ENCODE measurements around the gene DBI. TPM values are rescaled to one million over a fixed set of nuclear protein-coding genes. Genes with fewer than 3 reads are reported as not detected.
"Not testable (repeated sequence)": the region's sequence is repeated elsewhere in the genome, so short reads cannot be mapped to it uniquely, and the experiment has no call there.

DBI gene
- total RNA-seq, 2 donors from 2014 or later = 90.8 to 131 TPM

DNA sequence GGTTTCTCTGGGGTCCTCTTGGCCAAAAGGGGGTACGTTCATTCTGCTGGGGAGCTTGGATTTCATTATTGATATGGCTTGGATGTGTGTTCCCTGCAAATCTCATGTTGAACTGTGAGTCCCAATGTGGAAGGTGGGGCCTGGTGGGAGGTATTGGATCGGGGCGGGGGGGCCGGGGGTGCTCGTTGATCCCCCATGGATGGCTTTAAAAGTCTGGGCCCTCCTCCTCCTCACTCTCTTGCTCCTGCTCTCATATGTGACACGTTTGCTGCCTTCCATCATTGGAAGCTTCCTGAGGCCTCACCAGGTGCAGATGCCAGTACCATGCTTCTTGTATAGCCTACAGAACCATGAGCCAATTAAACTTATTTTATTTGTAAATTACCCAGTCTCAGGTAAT lies 11.8 kb downstream of the DBI start:
- no peak overlapping the region for H3K27ac Mint-ChIP-seq

DNA sequence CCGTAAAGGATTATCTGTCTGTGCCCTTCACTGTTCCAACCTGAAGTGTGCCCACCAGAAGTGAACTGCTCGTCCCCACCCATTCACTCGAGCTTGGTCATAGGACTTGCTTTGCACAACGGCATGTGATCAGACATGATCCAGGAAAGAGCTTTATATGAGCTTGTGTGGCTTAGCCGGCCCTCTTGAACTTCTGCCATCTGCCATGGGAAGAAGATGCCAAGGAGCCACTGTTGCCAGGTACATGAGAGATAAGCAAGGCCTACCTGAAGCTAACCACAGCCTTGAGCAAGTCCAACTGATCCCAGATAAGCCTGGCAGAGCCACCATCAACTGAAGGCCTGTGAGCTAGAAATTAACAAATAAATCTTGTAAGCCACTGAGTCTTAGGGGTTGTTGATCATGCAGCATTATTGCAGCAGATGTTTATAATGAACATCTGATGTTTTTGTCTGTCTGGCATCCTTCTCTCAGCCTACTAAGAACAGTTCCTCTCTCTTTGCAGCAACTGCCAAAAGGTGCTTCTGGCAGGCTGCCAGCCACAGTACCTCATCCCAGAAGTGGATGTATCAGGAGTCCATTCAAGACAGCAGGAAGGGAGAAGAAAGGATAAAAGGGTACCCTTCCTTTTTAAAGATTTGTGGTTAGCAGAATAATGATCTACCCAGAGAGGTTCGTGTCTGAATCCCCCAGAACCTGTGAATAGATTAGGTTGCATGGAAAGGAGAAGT lies 16.8 kb downstream of the DBI start:
- peaks cover 0 to 4% of the 10 kb centered on the region in 2 donors for H3K9me3 Mint-ChIP-seq
- H3K27ac Mint-ChIP-seq = no peak overlapping the region
- ATAC-seq (no peak), DNase-seq (ENCODE audit: low spot score in 2 of 2) (no peak)
- peaks cover 4% of the 10 kb centered on the region in 2 donors for H3K36me3 Mint-ChIP-seq

More for the DNA sequence above, 11.8 kb downstream of the DBI start:
- Mint-ChIP-seq H3K36me3 (peaks cover 12 to 15% of the 10 kb centered on the region in 2 donors), H3K9me3 (no peaks in the 10 kb centered on the region)
- no peak for DNase-seq (ENCODE audit: low spot score in 2 of 2)
- ATAC-seq = no peak

- DNase-seq (ENCODE audit: low spot score in 2 of 2) (no peak), ATAC-seq (no peak)
- Mint-ChIP-seq H3K36me3 (peaks cover 4% of the 10 kb centered on the region in 2 donors), H3K27ac (no peak overlapping the region), H3K9me3 (peaks cover 0 to 4% of the 10 kb centered on the region in 2 donors)
Observed at GRCh38 chr2:119384971-119385370, 18.2 kb downstream of the DBI start.

GRCh38 chr2:119385466-119385865 lies 18.7 kb downstream of the DBI start:
- no peak for DNase-seq (ENCODE audit: low spot score in 2 of 2)
- no peak overlapping the region for H3K27ac Mint-ChIP-seq
- ATAC-seq = no peak
- H3K36me3 Mint-ChIP-seq = peaks cover 4% of the 10 kb centered on the region in 2 donors
- peaks cover 0 to 4% of the 10 kb centered on the region in 2 donors for H3K9me3 Mint-ChIP-seq

- Mint-ChIP-seq H3K36me3 (peaks cover 4% of the 10 kb centered on the region in 2 donors), H3K27ac (no peak overlapping the region), H3K9me3 (peaks cover 0 to 4% of the 10 kb centered on the region in 2 donors)
- DNase-seq (ENCODE audit: low spot score in 2 of 2) (peak in 1 of 2 donors; percentile 22), ATAC-seq (peak; percentile 68 to 87)
Observed at GRCh38 chr2:119387381-119388129, 20.8 kb downstream of the DBI start.

- no peak for DNase-seq (ENCODE audit: low spot score in 2 of 2)
- H3K36me3 Mint-ChIP-seq = no peaks in the 10 kb centered on the region
- ATAC-seq = no peak
- peak overlapping the region in 1 of 2 donors; percentile 42 for H3K27ac Mint-ChIP-seq
- no peaks in the 10 kb centered on the region for H3K9me3 Mint-ChIP-seq
Observed at GRCh38 chr2:119389615-119390306, 23.0 kb downstream of the DBI start.

- no peaks in the 10 kb centered on the region for H3K9me3 Mint-ChIP-seq
- no peak overlapping the region for H3K27ac Mint-ChIP-seq
- ATAC-seq (no peak), DNase-seq (ENCODE audit: low spot score in 2 of 2) (no peak)
- no peaks in the 10 kb centered on the region for H3K36me3 Mint-ChIP-seq
Observed at GRCh38 chr2:119393971-119394748, 27.4 kb downstream of the DBI start.

DNA sequence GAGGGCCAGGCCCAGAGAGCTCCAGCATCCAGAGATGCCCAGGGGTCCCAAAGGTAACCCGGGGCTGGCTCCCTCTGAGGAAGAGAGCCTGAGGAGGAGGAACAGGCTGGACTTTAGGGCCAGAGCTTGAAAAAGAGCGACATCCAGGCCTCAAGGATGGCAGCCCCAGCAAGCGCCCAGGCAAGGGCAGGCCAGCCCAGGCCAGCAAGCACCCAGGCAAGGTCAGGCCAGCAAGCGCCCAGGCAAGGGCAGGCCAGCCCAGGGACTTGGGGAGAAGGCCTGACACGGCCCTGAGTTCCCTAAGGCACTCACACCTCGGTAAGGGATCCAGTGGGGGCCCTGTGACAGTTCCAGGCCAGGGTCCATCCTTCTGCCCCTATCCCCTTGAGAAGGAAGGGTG lies 30.4 kb downstream of the DBI start:
- Mint-ChIP-seq H3K36me3 (no peaks in the 10 kb centered on the region), H3K9me3 (no peaks in the 10 kb centered on the region), H3K27ac (no peak overlapping the region)
- DNase-seq (ENCODE audit: low spot score in 2 of 2) = no peak
- no peak for ATAC-seq

GRCh38 chr2:119402106-119402505 lies 35.3 kb downstream of the DBI start:
- H3K27ac Mint-ChIP-seq = no peak overlapping the region
- DNase-seq (ENCODE audit: low spot score in 2 of 2) (no peak), ATAC-seq (peak in 1 of 2 donors; percentile 71)
- H3K9me3 Mint-ChIP-seq = no peaks in the 10 kb centered on the region
- H3K36me3 Mint-ChIP-seq = no peaks in the 10 kb centered on the region

GRCh38 chr2:119402645-119403560 lies 36.1 kb downstream of the DBI start:
- ATAC-seq = no peak

GRCh38 chr2:119403618-119404017 lies 36.8 kb downstream of the DBI start:
- not testable (repeated sequence) for H3K36me3 Mint-ChIP-seq; H3K27ac Mint-ChIP-seq; H3K9me3 Mint-ChIP-seq; DNase-seq (ENCODE audit: low spot score in 2 of 2); ATAC-seq

More at GRCh38 chr2:119402645-119403560, 36.1 kb downstream of the DBI start:
- Mint-ChIP-seq H3K9me3 (no peaks in the 10 kb centered on the region), H3K27ac (no peak overlapping the region), H3K36me3 (no peaks in the 10 kb centered on the region)
- DNase-seq (ENCODE audit: low spot score in 2 of 2) = no peak

DNA sequence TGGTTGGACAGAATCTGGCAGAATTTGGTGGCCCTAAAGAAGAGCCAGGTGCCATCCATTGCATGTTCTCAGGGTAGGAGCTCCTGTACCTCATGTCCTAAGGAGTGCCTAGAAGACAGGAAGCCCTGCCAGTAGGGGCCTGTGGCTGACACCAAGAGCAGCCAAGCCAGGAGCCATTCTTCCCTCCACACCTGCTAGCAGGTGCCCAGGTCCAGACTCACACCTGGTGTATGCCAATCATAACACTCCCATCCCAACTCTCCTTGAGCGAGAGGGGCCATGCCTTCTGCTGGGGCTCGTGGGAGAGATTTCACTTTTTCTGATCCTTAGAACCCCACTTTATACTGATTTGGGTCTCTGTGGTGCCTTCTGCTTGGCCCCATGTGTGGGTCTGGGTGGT lies 38.4 kb downstream of the DBI start:
- no peaks in the 10 kb centered on the region for H3K9me3 Mint-ChIP-seq

GRCh38 chr2:119407430-119408220 lies 40.8 kb downstream of the DBI start:
- Mint-ChIP-seq H3K36me3 (no peaks in the 10 kb centered on the region), H3K9me3 (no peaks in the 10 kb centered on the region), H3K27ac (no peak overlapping the region)
- DNase-seq (ENCODE audit: low spot score in 2 of 2) = peak in 1 of 2 donors; percentile 46
- peak; percentile 46 to 58 for ATAC-seq

More for the DNA sequence above, 38.4 kb downstream of the DBI start:
- ATAC-seq = no peak
- no peak overlapping the region for H3K27ac Mint-ChIP-seq
- no peaks in the 10 kb centered on the region for H3K36me3 Mint-ChIP-seq
- DNase-seq (ENCODE audit: low spot score in 2 of 2) = no peak

- no peak for ATAC-seq
- DNase-seq (ENCODE audit: low spot score in 2 of 2) = no peak
- H3K36me3 Mint-ChIP-seq = no peaks in the 10 kb centered on the region
- no peaks in the 10 kb centered on the region for H3K9me3 Mint-ChIP-seq
- H3K27ac Mint-ChIP-seq = no peak overlapping the region
Observed at GRCh38 chr2:119408221-119408619, 41.4 kb downstream of the DBI start.

DNA sequence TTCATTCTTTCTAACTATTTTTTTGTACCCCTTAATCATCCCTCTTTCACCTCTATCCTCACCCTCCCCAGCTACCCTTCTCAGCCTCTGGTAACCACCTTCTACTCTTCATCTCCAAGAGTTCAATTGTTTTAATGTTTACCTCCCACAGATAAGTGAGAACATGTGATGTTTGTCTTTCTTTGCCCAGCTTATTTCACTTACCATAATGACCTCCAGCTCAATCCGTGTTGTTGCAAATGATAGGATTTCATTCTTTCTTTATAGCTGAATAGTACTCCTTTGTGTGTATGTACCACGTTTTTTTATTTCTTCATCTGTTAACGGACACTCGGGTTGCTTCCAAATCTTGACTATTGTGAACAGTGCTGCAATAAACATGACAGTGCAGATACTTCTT lies 42.7 kb downstream of the DBI start:
- ATAC-seq = no peak
- no peak for DNase-seq (ENCODE audit: low spot score in 2 of 2)
- Mint-ChIP-seq H3K9me3 (no peaks in the 10 kb centered on the region), H3K36me3 (no peaks in the 10 kb centered on the region), H3K27ac (no peak overlapping the region)
